CD4-positive, alpha-beta T cell treated with Interferon gamma for 1 hour (primary cell): ENCODE measurements around the gene ZNF121.
"Not testable (repeated sequence)": the region's sequence is repeated elsewhere in the genome, so short reads cannot be mapped to it uniquely, and the experiment has no call there.

Experiments
- DNase-seq: peaks from one replicate; pipeline ENCODE4 v3.0.0-alpha.2; 2020

Gene ZNF121

GRCh38 chr19:9584073-9584833 lies at the start of gene ZNF121:
Gene ZNF121 (minus strand): TSS chr19:9584504. CDS start chr19:9568097, 16,407 bp downstream.
- DNase-seq, result peak; percentile 81

DNA sequence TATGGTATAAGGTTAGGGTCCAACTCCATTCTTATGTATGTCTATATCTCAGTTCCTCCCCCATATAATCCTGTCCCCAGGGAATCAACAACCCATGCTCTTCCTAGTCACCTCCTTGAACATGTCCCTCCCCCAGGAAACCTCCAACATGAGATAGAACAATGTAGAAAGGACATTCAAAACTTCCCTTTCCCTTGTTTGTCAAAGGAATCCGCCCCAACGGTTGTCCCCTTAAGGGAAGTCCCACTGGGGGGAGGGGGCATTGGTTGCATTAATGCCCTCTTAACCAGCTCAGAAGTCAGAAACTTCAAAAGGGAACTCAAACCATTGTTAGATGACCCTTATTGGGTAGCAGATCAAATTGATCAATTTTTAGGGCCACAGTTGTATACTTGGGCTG lies 43.6 kb upstream of the ZNF121 start:
- DNase-seq, result no peak

DNA sequence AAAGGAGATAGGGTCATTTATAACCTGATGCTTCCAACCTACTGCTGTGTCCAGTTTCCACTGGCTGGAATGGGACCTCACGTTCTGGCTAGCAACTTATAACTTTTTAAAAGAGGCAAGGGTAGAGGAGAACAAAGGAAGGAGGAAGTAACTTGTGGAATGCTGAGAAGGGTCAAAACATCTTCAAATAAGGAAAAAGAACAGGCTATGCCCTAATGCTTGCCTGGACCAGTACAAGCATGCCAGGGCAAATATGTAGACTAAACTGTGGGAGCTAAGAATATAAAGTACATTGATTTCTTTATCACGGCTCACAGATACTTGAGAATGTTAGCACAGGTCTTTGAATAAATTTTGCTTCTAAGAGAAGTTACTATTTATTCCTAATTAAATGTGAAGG lies 38.2 kb upstream of the ZNF121 start:
- no peak for DNase-seq

GRCh38 chr19:9621156-9622037 lies 37.1 kb upstream of the ZNF121 start, which contains the start of gene ZNF561:
Gene ZNF561 (minus strand): TSS chr19:9621232. CDS start chr19:9619456, 1,776 bp downstream.
- peak; percentile 88 for DNase-seq

DNA sequence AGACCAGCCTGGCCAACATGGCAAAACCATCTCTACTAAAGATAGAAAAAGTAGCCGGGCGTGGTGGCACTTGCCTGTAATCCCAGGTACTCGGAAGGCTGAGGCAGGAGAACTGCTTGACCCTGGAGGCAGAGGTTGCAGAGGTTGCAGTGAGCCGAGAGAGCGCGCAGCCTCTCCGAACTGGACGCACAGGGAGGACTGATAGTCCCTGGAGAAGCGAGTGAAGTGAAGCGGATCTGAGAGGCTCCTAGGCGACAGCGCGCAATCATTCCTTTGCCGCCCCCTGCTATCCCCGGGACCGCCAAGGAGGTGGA lies 36.5 kb upstream of the ZNF121 start:
- DNase-seq, result no peak

DNA sequence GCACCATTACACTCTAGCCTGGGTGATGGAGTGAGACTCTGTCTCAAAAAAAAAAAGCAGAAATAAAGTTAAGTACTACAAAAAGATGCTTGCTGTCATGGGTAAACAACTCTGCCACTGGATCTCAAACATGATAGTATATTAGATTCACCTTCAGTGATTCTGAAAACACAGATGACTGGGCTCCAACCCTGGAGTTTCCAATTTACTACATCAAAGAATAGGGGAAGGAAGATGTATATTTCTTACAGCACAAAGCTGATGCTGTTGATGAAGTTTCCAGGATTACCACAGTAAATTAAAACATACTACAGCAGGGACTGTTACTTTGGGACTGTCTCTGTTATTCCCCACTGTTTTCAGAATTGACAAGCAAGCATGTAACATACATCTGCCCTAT lies 31.5 kb upstream of the ZNF121 start:
- DNase-seq, result no peak

GRCh38 chr19:9610484-9611113 lies 26.3 kb upstream of the ZNF121 start:
- no peak for DNase-seq

GRCh38 chr19:9608912-9609311 lies 24.6 kb upstream of the ZNF121 start:
- no peak for DNase-seq

DNA sequence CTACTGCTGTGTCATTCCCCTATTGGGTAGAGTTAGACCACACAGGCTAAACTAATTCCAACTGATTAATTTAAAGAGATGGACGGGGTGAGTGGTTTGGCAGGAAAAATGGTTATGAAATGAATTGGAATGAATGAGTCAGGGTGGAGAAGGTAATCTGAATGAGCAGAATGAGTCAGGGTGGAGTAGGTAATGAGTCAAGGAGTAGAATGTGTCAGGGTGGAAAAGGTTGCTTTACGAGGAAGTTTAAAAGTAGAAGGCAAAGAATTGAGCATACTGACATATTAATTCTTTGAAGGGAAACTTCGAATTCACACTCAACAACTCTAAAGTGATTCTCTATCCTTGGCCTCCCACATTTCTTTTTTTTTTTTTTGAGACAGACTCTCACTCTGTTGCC lies 12.7 kb upstream of the ZNF121 start:
- no peak for DNase-seq

- peak; percentile 69 for DNase-seq
Measured at GRCh38 chr19:9586764-9587163, 2.5 kb upstream of the ZNF121 start.

DNA sequence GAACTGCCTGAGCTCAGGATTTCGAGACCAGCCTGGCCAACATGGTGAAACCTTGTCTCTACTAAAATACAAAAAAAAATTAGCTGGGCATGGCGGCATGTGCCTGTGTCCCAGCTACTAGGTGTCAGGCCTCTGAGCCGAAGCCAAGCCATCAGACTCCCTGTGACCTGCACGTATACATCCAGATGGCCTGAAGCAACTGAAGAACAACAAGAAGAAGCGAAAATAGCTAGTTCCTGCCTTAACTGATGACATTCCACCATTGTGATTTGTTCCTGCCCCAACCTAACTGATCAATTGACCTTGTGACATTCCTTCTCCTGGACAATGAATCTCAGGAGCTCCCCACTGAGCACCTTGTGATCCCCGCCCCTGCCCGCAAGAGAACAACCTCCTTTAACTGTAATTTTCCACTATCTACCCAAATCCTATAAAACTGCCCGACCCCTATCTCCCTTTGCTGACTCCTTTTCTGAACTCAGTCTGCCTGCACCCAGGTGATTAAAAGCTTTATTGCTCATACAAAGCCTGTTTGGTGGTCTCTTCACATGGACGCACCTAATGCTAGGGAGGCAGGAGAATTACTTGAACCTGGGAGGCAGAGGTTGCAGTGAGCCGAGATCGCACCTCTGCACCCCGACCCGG lies 2.1 kb downstream of the ZNF121 start:
- DNase-seq, result not testable (repeated sequence)

DNA sequence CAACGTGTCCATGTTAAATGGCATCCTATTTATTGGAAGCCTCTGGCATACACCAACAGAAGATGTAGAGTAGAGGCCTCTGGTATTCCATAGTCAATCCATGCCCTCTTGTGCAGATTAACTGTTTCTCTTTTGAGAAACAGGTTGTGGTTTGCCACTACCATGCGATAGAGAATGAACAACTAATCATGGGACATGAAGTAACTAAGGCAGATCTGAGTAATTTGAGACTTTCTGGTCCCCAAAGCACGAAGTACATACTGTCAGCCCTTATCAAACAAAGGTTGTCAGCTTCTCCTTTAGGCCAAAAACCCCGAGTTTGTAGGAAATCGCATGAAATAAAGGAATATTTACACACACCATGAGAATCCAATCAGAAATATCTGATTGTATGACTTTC lies 3.6 kb downstream of the ZNF121 start:
- no peak for DNase-seq

DNA sequence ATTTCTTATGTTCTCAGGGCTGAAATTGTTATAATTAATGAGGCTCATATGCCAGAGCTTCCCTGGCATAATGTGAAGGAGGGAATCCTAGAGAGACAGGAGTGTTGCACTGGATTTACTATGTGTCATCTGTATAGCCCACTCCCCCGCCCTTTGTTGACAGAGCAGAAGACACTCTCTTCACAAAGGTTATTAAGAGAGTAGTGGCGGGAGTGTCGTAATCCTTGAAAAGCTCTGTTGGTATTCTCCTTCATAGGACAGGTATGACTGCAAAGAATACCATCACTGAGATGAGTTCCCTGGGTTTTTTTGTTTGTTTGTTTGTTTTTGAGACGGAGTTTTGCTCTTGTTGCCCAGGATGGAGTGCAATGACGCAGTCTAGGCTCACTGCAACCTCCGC lies 14.0 kb downstream of the ZNF121 start:
- no peak for DNase-seq

GRCh38 chr19:9566729-9567128 lies 17.6 kb downstream of the ZNF121 start:
- no peak for DNase-seq

DNA sequence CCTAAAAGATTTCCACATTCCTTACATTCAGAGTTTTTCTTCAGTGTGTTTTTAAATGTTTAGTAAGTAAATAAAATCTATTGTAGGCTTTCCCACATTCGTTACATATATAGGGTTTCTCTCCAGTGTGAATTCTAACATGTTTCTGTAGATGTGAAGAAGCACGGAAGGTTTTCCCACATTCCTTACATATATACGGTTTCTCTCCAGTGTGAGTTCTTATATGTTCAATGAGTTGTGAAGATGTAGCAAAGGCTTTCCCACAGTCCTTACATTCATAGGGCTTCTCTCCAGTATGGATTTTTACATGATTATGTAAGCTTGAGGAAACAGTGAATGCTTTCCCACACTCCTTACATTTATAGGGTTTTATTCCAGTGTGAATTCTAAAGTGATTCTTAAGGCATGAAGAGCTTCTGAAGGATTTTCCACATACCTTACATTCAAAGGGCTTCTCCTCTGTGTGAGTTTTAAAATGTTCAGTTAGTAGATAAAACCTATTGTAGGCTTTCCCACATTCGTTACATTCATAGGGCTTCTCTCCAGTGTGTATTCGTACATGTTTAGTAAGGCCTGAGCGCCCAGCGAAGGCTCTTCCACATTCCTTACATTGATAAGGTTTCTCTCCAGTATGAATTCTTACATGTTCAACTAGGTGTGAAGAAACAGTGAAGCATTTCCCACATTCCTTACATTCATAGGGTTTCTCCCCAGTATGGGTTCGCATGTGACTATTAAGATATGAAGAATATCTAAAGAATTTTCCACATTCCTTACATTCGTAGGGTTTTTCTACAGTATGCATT lies 18.2 kb downstream of the ZNF121 start:
- DNase-seq, result no peak

- DNase-seq, result no peak
Measured at GRCh38 chr19:9552536-9553274, 31.6 kb downstream of the ZNF121 start.

GRCh38 chr19:9547870-9548269 lies 36.4 kb downstream of the ZNF121 start:
- no peak for DNase-seq

DNA sequence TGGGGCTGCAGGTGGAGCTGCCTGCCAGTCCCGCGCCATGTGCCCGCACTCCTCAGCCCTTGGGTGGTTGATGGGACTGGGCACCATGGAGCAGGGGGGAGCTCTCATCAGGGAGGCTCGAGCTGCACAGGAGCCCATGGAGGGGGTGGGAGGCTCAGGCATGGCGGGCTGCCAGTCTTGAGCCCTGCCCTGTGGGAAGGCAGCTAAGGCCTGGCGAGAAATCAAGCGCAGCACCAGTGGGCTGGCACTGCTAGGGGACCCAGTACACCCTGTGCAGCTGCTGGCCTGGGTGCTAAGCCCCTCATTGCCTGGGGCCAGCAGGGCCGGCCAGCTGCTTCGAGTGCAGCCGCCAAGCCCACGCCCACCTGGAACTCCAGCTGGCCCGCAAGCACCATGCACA lies 43.0 kb downstream of the ZNF121 start:
- DNase-seq, result not testable (repeated sequence)

- not testable (repeated sequence) for DNase-seq
Measured at GRCh38 chr19:9539921-9540320, 44.4 kb downstream of the ZNF121 start.

DNA sequence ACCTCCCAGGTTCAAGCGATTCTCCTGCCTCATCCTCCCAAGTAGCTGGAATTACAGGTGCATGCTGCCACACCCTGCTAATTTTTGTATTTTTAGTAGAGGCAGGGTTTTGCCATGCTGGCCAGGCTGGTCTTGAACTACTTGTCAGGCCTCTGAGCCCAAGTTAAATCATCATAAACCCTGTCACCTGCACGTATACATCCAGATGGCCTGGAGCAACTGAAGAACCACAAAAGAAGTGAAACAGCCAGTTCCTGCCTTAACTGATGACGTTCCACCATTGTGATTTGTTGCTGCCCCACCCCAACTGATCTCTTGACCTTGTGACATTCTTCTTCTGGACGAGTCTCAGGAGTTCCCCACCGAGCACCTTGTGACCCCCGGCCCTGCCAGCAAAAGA lies 45.1 kb downstream of the ZNF121 start:
- not testable (repeated sequence) for DNase-seq
